Measurements from ENCODE around the gene LPIN3.

DNA sequence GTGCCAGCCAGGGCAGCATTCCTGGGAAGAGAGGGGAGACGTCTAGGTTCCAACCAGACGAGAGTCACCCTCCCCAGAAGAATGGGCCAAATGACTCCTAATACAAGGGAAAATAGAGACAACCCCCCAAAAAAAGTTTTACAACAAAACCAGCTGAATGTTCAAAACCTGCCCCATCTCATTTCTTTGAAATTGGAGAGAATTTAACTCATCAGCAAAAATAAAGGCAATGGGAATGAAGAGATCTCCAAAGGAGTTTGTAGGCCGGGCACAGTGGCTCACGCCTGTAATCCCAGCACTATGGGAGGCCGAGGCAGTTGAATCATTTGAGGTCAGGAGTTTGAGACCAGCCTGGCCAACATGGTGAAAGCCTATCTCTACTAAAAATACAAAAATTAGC lies 35.7 kb downstream of the LPIN3 start:
- no peak for TF ChIP-seq POLR2A (IDR thresholded peaks at IDR 0.05)
- TF ChIP-seq, protein P1, sequence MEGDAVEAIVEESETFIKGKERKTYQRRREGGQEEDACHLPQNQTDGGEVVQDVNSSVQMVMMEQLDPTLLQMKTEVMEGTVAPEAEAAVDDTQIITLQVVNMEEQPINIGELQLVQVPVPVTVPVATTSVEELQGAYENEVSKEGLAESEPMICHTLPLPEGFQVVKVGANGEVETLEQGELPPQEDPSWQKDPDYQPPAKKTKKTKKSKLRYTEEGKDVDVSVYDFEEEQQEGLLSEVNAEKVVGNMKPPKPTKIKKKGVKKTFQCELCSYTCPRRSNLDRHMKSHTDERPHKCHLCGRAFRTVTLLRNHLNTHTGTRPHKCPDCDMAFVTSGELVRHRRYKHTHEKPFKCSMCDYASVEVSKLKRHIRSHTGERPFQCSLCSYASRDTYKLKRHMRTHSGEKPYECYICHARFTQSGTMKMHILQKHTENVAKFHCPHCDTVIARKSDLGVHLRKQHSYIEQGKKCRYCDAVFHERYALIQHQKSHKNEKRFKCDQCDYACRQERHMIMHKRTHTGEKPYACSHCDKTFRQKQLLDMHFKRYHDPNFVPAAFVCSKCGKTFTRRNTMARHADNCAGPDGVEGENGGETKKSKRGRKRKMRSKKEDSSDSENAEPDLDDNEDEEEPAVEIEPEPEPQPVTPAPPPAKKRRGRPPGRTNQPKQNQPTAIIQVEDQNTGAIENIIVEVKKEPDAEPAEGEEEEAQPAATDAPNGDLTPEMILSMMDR (IDR thresholded peaks at IDR 0.05): no peak
